BLaER1 treated with 17β-estradiol and CSF1 and Interleukin-3, amounts not matched to agents 10 nM and 100 nM (cell line): ENCODE measurements around the gene NSD2.

Source experiments
- H3K27ac ChIP-seq, 11 experiments: shearing (Covaris generic); formaldehyde crosslinking; 2 replicates each; pipeline ENCODE4 v1.8.1; 2022
- H3K27me3 ChIP-seq, 11 experiments: shearing (Covaris generic); formaldehyde crosslinking; 2 replicates each; pipeline ENCODE4 v1.8.1; 2022
- H3K36me3 ChIP-seq, 11 experiments: shearing (Covaris generic); formaldehyde crosslinking; 2 replicates each; pipeline ENCODE4 v1.8.1; 2022
- H3K4me1 ChIP-seq, 10 experiments: shearing (Covaris generic); formaldehyde crosslinking; 2 replicates each; pipeline ENCODE4 v1.8.1; 2022
- H3K4me2 ChIP-seq, 11 experiments: shearing (Covaris generic); formaldehyde crosslinking; 2 replicates each; pipeline ENCODE4 v1.8.1; 2022
- H3K4me3 ChIP-seq, 10 experiments: shearing (Covaris generic); formaldehyde crosslinking; 2 replicates each; pipeline ENCODE4 v1.8.1; 2022
- H3K9ac ChIP-seq, 11 experiments: shearing (Covaris generic); formaldehyde crosslinking; 2 replicates each; pipeline ENCODE4 v1.8.1; 2022
- H3K9me3 ChIP-seq, 11 experiments: shearing (Covaris generic); formaldehyde crosslinking; replicated peaks in 1 of 11; 2 replicates each; pipeline ENCODE4 v1.8.1; 2022
- H4K20me1 ChIP-seq, 11 experiments: shearing (Covaris generic); formaldehyde crosslinking; 2 replicates each; pipeline ENCODE4 v1.8.1; 2022
- Cebpa-rat ChIP-seq, 11 experiments: shearing (Covaris generic); IDR thresholded peaks; 2 replicates each; pipeline ENCODE4 v1.8.1; 2022

NSD2 gene

GRCh38 chr4:1856071-1856942 lies 14.9 kb upstream of the NSD2 start, which contains the start of gene LETM1:
Gene LETM1 (minus strand): TSS chr4:1856156. CDS start chr4:1855950, 206 bp downstream.
- Histone ChIP-seq H3K4me1 (peaks cover 38 to 68% (median 56%) of the 10 kb centered on the region in 10 experiments), H4K20me1 (peaks cover 12 to 47% (median 35%) of the 10 kb centered on the region in 11 experiments; a peak in 21 of 22 replicates), H3K27ac (peak within 1 kb of the TSS; percentile 76 to 93 (median 89)), H3K4me2 (peak within 1 kb of the TSS; percentile 91 to 99 (median 97)), H3K36me3 (peaks cover 0 to 21% (median 15%) of the 10 kb centered on the region in 11 experiments; a peak in 15 of 22 replicates), H3K27me3 (no peaks in the 10 kb centered on the region), H3K9me3 (no peaks in the 10 kb centered on the region), H3K9ac (peak within 1 kb of the TSS; percentile 86 to 97 (median 93)), H3K4me3 (peak within 1 kb of the TSS; percentile 87 to 99 (median 96))
- TF ChIP-seq Cebpa-rat (IDR thresholded peaks at IDR 0.05): no peak

GRCh38 chr4:1856943-1857699 lies 14.1 kb upstream of the NSD2 start:
- Histone ChIP-seq H3K4me3 (peak overlapping the region; percentile 87 to 99 (median 96)), H3K27me3 (peaks cover 0 to 6% (median 0%) of the 10 kb centered on the region in 11 experiments; a peak in 2 of 22 replicates), H3K27ac (peak overlapping the region; percentile 22 to 93 (median 89); a peak in 21 of 22 replicates), H3K4me1 (peaks cover 38 to 68% (median 54%) of the 10 kb centered on the region in 10 experiments), H3K36me3 (peaks cover 0 to 15% (median 11%) of the 10 kb centered on the region in 11 experiments; a peak in 15 of 22 replicates), H3K9me3 (no peaks in the 10 kb centered on the region), H3K9ac (peak overlapping the region; percentile 86 to 97 (median 93)), H4K20me1 (peaks cover 4 to 39% (median 33%) of the 10 kb centered on the region in 11 experiments; a peak in 21 of 22 replicates), H3K4me2 (peak overlapping the region; percentile 91 to 99 (median 97))
- TF ChIP-seq Cebpa-rat (IDR thresholded peaks at IDR 0.05): no peak

GRCh38 chr4:1857931-1858330 lies 13.3 kb upstream of the NSD2 start:
- peak overlapping the region in 2 of 10 experiments; percentile 87 to 99; a peak in 2 of 20 replicates for H3K4me3 ChIP-seq
- H4K20me1 ChIP-seq: peaks cover 0 to 31% (median 25%) of the 10 kb centered on the region in 11 experiments; a peak in 20 of 22 replicates
- peaks cover 0 to 6% (median 0%) of the 10 kb centered on the region in 11 experiments; a peak in 2 of 22 replicates for H3K27me3 ChIP-seq
- H3K9me3 ChIP-seq: no peaks in the 10 kb centered on the region
- peak overlapping the region; percentile 91 to 99 (median 97); a peak in 16 of 22 replicates for H3K4me2 ChIP-seq
- H3K36me3 ChIP-seq: peaks cover 0 to 12% (median 7%) of the 10 kb centered on the region in 11 experiments; a peak in 13 of 22 replicates
- H3K27ac ChIP-seq: 0 out of 22 replicates have a peak overlapping the region, but pooled peaks of 2 of the 11 experiments have one; percentile 89 to 93
- TF ChIP-seq Cebpa-rat (IDR thresholded peaks at IDR 0.05): no peak
- peaks cover 46 to 68% (median 55%) of the 10 kb centered on the region in 10 experiments for H3K4me1 ChIP-seq
- peak overlapping the region in 10 of 11 experiments; percentile 88 to 97 (median 94); a peak in 15 of 22 replicates for H3K9ac ChIP-seq

GRCh38 chr4:1859389-1859753 lies 11.8 kb upstream of the NSD2 start:
- Histone ChIP-seq H3K27me3 (peaks cover 0 to 6% (median 0%) of the 10 kb centered on the region in 11 experiments; a peak in 2 of 22 replicates), H4K20me1 (peaks cover 0 to 22% (median 10%) of the 10 kb centered on the region in 11 experiments; a peak in 11 of 22 replicates), H3K4me2 (no peak overlapping the region), H3K27ac (no peak overlapping the region), H3K4me3 (no peak overlapping the region), H3K9me3 (no peaks in the 10 kb centered on the region), H3K4me1 (peaks cover 47 to 69% (median 58%) of the 10 kb centered on the region in 10 experiments), H3K9ac (no peak overlapping the region), H3K36me3 (no peaks in the 10 kb centered on the region)
- TF ChIP-seq Cebpa-rat (IDR thresholded peaks at IDR 0.05): no peak

- peaks cover 0 to 6% (median 0%) of the 10 kb centered on the region in 11 experiments; a peak in 2 of 22 replicates for H3K27me3 ChIP-seq
- peaks cover 34 to 59% (median 47%) of the 10 kb centered on the region in 10 experiments for H3K4me1 ChIP-seq
- no peaks in the 10 kb centered on the region for H3K9me3 ChIP-seq
- peak overlapping the region; percentile 73 to 86 (median 81) for H3K4me2 ChIP-seq
- H3K4me3 ChIP-seq: peak overlapping the region in 5 of 10 experiments; percentile 11 to 46 (median 28); a peak in 7 of 20 replicates
- H3K27ac ChIP-seq: peak overlapping the region in 4 of 11 experiments; percentile 0 to 35 (median 14); a peak in 3 of 22 replicates
- peak overlapping the region; percentile 24 to 65 (median 51); a peak in 13 of 22 replicates for H3K9ac ChIP-seq
- peaks cover 0 to 26% (median 0%) of the 10 kb centered on the region in 11 experiments; a peak in 4 of 22 replicates for H4K20me1 ChIP-seq
- no peak for TF ChIP-seq Cebpa-rat (IDR thresholded peaks at IDR 0.05)
- H3K36me3 ChIP-seq: no peaks in the 10 kb centered on the region
Observed at GRCh38 chr4:1862055-1862911, 8.9 kb upstream of the NSD2 start.

GRCh38 chr4:1862961-1863296 lies 8.3 kb upstream of the NSD2 start:
- no peak for TF ChIP-seq Cebpa-rat (IDR thresholded peaks at IDR 0.05)
- H3K36me3 ChIP-seq: no peaks in the 10 kb centered on the region
- H3K27me3 ChIP-seq: peaks cover 0 to 6% (median 0%) of the 10 kb centered on the region in 11 experiments; a peak in 2 of 22 replicates
- H4K20me1 ChIP-seq: peaks cover 0 to 26% (median 0%) of the 10 kb centered on the region in 11 experiments; a peak in 3 of 22 replicates
- no peak overlapping the region; a peak in 1 of 20 replicates for H3K4me3 ChIP-seq
- H3K9me3 ChIP-seq: no peaks in the 10 kb centered on the region
- H3K27ac ChIP-seq: no peak overlapping the region
- H3K4me2 ChIP-seq: peak overlapping the region; percentile 73 to 86 (median 81)
- H3K4me1 ChIP-seq: peaks cover 28 to 52% (median 41%) of the 10 kb centered on the region in 10 experiments
- 0 out of 22 replicates have a peak overlapping the region, but pooled peaks of 1 of the 11 experiments have one; percentile 27 for H3K9ac ChIP-seq

GRCh38 chr4:1863297-1864033 lies 7.7 kb upstream of the NSD2 start:
- H4K20me1 ChIP-seq: peaks cover 0 to 26% (median 0%) of the 10 kb centered on the region in 11 experiments; a peak in 3 of 22 replicates
- no peak for TF ChIP-seq Cebpa-rat (IDR thresholded peaks at IDR 0.05)
- H3K4me1 ChIP-seq: peaks cover 23 to 47% (median 36%) of the 10 kb centered on the region in 10 experiments
- H3K36me3 ChIP-seq: no peaks in the 10 kb centered on the region
- peak overlapping the region in 3 of 11 experiments; percentile 13 to 54 (median 43); a peak in 4 of 22 replicates for H3K9ac ChIP-seq
- H3K4me3 ChIP-seq: no peak overlapping the region
- H3K9me3 ChIP-seq: no peaks in the 10 kb centered on the region
- peak overlapping the region in 3 of 11 experiments; percentile 3 to 20 (median 14); a peak in 2 of 22 replicates for H3K27ac ChIP-seq
- peak overlapping the region; percentile 73 to 86 (median 81) for H3K4me2 ChIP-seq
- H3K27me3 ChIP-seq: peaks cover 0 to 6% (median 0%) of the 10 kb centered on the region in 11 experiments; a peak in 2 of 22 replicates
